NCI-H69 (cell line): ENCODE measurements around the gene RPS6KC1.
"Not testable (repeated sequence)": the region's sequence is repeated elsewhere in the genome, so short reads cannot be mapped to it uniquely, and the experiment has no call there.

Experiments used
- DNase-seq: peaks from one replicate; lab custom pipeline; 2025; lab: John Stamatoyannopoulos, UW

The RPS6KC1 gene

GRCh38 chr1:213154056-213154685, 103.1 kb downstream of the RPS6KC1 start:
- DNase-seq, result peak; percentile 72

- DNase-seq, result peak; percentile 90
These were observed 108.3 kb downstream of the RPS6KC1 start for GRCh38 chr1:213159376-213159775.

- DNase-seq, result peak; percentile 30
These were observed 109.4 kb downstream of the RPS6KC1 start for GRCh38 chr1:213160442-213160841.

- DNase-seq, result no peak
These were observed 111.3 kb downstream of the RPS6KC1 start for GRCh38 chr1:213162338-213162737.

GRCh38 chr1:213162862-213163261, 111.8 kb downstream of the RPS6KC1 start:
- peak; percentile 41 for DNase-seq

GRCh38 chr1:213163278-213163711, 112.3 kb downstream of the RPS6KC1 start:
- no peak for DNase-seq

- no peak for DNase-seq
These were observed 113.5 kb downstream of the RPS6KC1 start for GRCh38 chr1:213164561-213164960.

GRCh38 chr1:213166852-213167251, 115.8 kb downstream of the RPS6KC1 start:
- DNase-seq, result no peak

GRCh38 chr1:213171711-213172110, 120.7 kb downstream of the RPS6KC1 start:
- DNase-seq, result no peak

- no peak for DNase-seq
These were observed 125.3 kb downstream of the RPS6KC1 start for GRCh38 chr1:213176341-213176740.

GRCh38 chr1:213179784-213180183, 128.7 kb downstream of the RPS6KC1 start:
- peak; percentile 7 for DNase-seq

GRCh38 chr1:213180833-213181232, 129.8 kb downstream of the RPS6KC1 start:
- no peak for DNase-seq

- no peak for DNase-seq
These were observed 132.1 kb downstream of the RPS6KC1 start for GRCh38 chr1:213183036-213183672.

- DNase-seq, result no peak
These were observed 135.1 kb downstream of the RPS6KC1 start for GRCh38 chr1:213186168-213186567.

GRCh38 chr1:213192026-213192425, 141.0 kb downstream of the RPS6KC1 start:
- DNase-seq, result no peak

- peak; percentile 20 for DNase-seq
These were observed 143.3 kb downstream of the RPS6KC1 start for GRCh38 chr1:213194383-213194782.

GRCh38 chr1:213194855-213195254, 143.8 kb downstream of the RPS6KC1 start:
- no peak for DNase-seq

GRCh38 chr1:213196328-213197054, 145.4 kb downstream of the RPS6KC1 start:
- not testable (repeated sequence) for DNase-seq

- DNase-seq, result no peak
These were observed 149.6 kb downstream of the RPS6KC1 start for GRCh38 chr1:213200630-213201029.

- no peak for DNase-seq
These were observed 150.5 kb downstream of the RPS6KC1 start for GRCh38 chr1:213201380-213202155.

- no peak for DNase-seq
These were observed 160.2 kb downstream of the RPS6KC1 start for GRCh38 chr1:213211201-213211600.

- not testable (repeated sequence) for DNase-seq
These were observed 168.0 kb downstream of the RPS6KC1 start for GRCh38 chr1:213219076-213219475.
